ENCODE data around the gene RGS1. TPM values are rescaled to one million over a fixed set of nuclear protein-coding genes. Genes with fewer than 3 reads are reported as not detected.

The RGS1 gene
- polyA plus RNA-seq, 3 donors = 1.2 to 1.3 (median 1.3) TPM

GRCh38 chr1:192579010-192579738, 3.6 kb downstream of the RGS1 start:
- no peak for DNase-seq

GRCh38 chr1:192580351-192580962, 4.9 kb downstream of the RGS1 start:
- peak; percentile 9 for DNase-seq

GRCh38 chr1:192581131-192581927, 5.8 kb downstream of the RGS1 start:
- no peak for DNase-seq

DNA sequence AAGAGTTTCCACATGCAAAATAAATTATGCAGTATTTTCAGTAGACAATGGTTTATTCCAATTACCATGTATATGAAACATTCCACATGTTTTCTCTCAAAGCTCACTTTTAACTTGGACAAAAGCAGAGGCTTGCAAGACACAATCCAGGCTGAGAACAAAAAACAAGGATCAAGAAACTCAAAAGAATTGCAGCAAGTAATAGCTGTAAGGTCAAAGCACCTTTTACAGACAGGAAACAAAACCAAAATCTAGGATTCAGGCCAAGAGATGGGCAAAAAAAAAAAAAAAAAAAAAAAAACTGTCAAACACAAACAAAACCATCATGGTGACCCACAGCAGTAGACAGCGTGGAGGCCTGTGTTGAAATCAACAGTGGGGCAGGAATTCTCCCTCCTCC, 9.3 kb downstream of the RGS1 start:
- DNase-seq = no peak

DNA sequence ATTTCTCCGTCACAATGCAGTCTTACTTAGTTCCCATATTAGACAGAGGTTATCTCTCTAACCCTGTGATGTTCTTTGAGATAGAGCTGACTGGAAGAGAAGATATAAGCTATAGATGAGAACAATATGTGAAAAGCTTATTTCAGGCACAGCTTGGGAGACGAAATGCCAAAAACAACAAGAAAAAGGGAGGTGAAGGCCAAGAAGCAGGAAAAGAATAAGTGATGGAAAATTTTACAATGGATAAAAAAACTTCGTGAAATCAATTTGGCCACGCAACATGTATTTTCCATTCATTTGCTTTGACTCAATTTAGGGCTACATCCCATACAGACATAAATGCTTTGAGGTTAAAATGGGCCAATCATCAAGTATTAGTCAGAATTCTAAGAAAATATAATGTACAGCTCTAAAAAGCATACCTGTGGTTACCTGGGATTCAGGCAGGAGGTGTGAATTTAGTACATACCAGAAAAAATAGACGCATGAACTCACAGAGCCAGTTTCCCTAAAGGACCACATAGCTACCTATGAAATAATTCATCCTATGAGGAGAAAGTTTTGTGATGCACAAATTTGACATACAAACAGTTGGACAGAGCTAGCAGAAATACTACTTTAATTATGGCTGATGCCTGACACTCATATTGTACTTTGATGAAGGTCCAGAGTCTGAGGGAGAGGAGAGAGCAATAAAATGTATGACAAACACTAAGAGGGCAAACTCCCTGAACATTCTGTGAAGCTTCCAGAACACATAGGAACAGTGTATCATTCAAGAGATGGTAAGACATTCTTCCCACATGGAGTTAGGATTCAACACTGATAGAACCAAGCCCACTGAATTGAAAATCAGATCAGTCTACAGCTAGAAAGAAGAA, 12.1 kb downstream of the RGS1 start:
- no peak for DNase-seq

DNA sequence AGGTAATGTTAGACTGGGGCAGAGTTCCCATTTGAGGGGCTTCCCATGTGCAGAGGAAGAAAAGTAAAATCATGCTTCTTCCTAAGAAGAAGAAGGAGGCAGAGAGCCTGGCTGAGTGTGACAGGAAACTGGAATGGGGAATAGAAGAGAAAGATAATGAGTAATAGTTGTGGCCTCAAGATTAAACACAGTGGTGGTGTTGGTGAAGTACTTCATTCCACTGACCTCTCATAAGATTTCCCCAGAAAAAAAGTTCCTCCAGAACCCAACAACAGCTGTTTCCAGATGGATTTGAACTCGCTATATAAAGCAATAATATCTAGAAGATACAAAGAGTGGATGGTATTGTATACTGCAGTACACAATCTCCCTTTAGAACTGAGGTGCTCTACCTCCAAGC, 13.0 kb downstream of the RGS1 start:
- DNase-seq = no peak

DNA sequence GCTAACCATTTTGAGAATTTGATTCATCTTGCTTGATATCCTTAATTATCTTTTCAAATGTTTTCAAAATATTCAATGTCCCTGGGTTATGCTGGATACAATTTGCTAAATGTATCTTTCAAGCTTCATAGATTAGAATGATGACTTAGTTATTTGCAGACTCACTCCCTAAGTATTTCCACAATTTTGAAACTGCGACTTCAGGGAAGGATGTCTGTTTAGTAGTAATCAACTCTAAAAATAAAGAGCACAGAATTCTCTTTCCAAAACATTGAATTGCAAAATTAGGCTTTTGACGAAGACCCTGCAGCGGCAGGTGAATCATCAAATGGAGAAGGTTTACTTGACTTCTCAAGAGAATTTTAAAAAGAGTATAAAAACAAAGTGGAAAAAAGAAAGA, 14.2 kb downstream of the RGS1 start:
- no peak for DNase-seq

DNA sequence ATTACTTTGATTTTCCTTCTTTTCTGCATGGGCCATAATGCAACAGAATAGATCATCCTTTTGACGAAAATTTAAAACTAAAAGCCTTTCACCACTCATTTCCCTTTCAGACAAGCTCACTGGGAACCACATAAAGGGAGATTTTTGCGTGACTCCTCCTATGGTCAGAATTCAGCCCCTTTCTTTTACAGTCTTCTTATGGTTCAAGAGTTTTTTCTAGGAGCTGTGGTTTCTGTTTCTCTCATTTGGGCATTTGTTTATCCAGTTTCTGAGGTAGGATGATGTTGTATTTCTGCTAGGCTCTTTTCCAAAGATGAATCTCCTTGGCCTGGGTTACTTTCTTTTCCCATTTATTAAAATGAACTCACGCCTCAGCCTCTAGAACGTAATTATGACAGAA, 16.9 kb downstream of the RGS1 start:
- DNase-seq = no peak

- no peak for DNase-seq
Observed at GRCh38 chr1:192592981-192593708, 17.6 kb downstream of the RGS1 start.

GRCh38 chr1:192595299-192595698, 19.7 kb downstream of the RGS1 start:
- no peak for DNase-seq

DNA sequence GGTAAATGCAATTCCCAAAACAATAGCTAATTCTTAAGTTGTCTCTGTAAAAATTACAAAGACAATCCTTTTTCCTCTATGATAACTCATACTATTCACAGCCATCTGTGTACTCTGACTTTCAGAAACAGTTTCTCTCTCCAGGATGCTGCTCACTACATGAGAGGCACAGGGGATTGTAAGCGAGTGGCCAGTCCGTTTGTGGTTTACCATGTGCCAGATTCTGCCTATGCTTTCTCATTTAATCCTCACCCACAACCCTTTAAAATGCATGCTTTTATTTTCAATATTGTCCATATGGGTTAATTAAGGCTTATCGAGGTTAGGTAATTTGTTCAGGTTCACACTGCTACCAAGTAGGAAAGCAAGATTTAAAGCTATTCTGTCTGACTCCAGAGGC, 23.0 kb downstream of the RGS1 start:
- no peak for DNase-seq

GRCh38 chr1:192600275-192600674, 24.7 kb downstream of the RGS1 start:
- DNase-seq = no peak

- DNase-seq = no peak
Observed at GRCh38 chr1:192601143-192601542, 25.6 kb downstream of the RGS1 start.

- DNase-seq = no peak
Observed at GRCh38 chr1:192601567-192601966, 26.0 kb downstream of the RGS1 start.

DNA sequence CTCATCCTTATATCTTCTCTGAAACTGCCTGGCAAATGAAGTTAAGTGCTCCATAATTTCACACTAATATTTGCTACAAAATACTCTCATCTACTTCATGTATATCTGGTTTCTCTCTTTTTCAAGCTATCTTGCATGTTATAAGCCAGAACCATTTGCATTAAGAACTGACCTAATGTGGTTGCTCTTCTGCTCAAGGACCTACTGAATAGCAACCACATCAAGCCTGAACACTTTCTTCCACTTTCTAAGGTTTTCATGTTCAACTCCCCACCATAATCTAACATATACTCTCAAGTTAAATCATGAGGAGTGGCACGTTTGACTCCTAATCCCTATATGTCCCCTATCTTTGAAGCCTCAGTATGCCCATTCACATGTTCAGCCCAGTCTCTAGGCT, 27.2 kb downstream of the RGS1 start:
- DNase-seq = no peak

- no peak for DNase-seq
Observed at GRCh38 chr1:192603218-192603787, 27.7 kb downstream of the RGS1 start.

DNA sequence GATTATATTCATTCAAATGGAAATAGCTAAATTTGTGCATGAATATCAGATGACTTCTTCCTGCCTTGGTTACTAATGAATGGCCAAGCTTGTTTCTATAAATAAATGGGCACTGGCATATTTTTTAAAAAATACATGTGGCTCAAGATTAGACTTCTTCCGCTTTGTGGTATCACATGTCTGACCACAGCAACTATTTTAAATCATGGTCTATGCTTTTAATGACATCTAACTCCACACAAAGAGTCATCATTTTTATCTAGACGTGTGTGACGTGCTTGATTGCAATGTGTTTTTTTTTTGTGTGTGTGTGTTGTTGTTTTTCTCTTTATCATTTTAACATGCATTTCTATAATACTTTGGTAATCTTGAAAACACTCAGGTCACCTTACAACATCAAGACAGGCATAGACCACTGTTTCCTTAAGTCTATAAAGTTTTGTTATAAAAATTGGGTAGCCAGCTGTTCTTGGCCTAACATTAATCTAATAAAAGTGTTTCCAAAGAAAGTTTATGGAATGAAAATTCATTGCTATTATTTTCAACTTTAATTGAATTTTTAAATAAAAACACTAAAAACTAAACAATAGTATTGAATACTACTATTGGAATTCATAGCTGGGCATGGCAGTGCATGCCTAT, 29.5 kb downstream of the RGS1 start:
- no peak for DNase-seq

GRCh38 chr1:192608671-192609070, 33.1 kb downstream of the RGS1 start:
- DNase-seq = no peak

DNA sequence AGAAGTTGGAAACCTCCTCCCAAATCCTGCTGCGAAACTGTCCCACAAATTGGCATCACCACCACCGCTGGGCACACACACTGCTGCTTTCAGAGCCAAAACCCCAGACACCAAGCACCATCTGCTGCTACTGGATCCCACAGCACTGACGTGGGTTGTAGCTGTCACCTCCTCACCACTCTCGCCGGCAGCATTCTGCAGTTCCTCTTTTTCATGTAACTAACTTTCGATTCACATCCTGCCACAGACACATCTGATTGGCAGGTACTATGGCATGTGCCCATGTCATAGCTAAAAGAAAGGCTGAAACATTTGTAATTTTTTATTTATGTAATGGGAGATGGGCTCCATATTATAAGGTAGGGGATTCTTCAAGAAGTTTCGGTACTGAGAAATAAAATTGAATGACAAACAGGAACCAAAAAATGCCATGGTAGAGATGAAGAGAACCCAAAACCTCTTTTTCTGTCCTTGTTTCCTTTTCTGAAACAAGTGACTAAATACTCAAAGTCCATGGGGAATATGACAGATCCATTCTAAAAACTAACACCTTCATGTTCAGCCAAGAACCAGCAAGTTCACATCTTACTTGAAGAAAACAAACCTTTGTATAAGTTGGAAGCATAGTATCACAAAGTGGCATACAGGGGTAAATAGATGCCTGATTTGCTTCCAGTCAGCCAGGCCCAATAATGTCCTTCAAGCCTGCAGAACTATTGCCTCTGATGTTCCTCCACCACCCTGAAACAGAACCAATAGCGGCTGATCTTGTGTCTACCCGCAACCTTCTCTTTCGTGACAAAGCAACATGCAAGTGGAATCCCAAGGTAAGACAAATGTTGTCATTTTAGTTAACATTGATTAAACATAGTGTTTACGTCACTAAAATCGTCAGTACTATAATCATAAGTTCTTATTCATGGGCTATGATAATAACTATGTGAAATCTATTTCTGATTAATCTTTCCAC, 33.8 kb downstream of the RGS1 start:
- DNase-seq = no peak

All from renal pelvis (tissue), 4 donors.